ENCODE results near the gene ROR2.

GRCh38 chr9:91810286-91810905, 139.6 kb downstream of the ROR2 start:
- TF ChIP-seq EZH2 (IDR thresholded peaks at IDR 0.05; ENCODE audit: insufficient read depth, poor library complexity, severe bottlenecking), result no peak
- no peak for TF ChIP-seq EZH2phosphoT487 (IDR thresholded peaks at IDR 0.05; ENCODE audit: insufficient read depth, low read depth)

Measured in GM23248 (cell line).